GM18907 (cell line): Measurements from ENCODE around the gene VOPP1.

ENCODE experiments used
- ATAC-seq: cut with Tn5 transposase; IDR thresholded peaks from one replicate; pipeline ENCODE4 v1.9.1; 2021; ENCODE audit warnings: mild to moderate bottlenecking, moderate library complexity; ENCODE audit not compliant: unreplicated experiment

VOPP1 gene

GRCh38 chr7:55557666-55558188, 14.6 kb downstream of the VOPP1 start:
- peak; percentile 87 for ATAC-seq

GRCh38 chr7:55556492-55556891, 15.8 kb downstream of the VOPP1 start:
- ATAC-seq: no peak

- peak; percentile 26 for ATAC-seq
Measured at GRCh38 chr7:55556031-55556430, 16.3 kb downstream of the VOPP1 start.

GRCh38 chr7:55555160-55555559, 17.1 kb downstream of the VOPP1 start:
- ATAC-seq: no peak

- ATAC-seq: no peak
Measured at GRCh38 chr7:55554038-55554437, 18.3 kb downstream of the VOPP1 start.

- no peak for ATAC-seq
Measured at GRCh38 chr7:55553024-55553345, 19.3 kb downstream of the VOPP1 start.

- no peak for ATAC-seq
Measured at GRCh38 chr7:55552320-55553023, 19.8 kb downstream of the VOPP1 start.

GRCh38 chr7:55550841-55551537, 21.3 kb downstream of the VOPP1 start:
- no peak for ATAC-seq

GRCh38 chr7:55550010-55550663, 22.2 kb downstream of the VOPP1 start:
- ATAC-seq: no peak

GRCh38 chr7:55549457-55549856, 22.8 kb downstream of the VOPP1 start:
- ATAC-seq: peak; percentile 46

GRCh38 chr7:55548295-55548731, 24.0 kb downstream of the VOPP1 start:
- peak; percentile 66 for ATAC-seq

GRCh38 chr7:55546814-55547213, 25.5 kb downstream of the VOPP1 start:
- peak; percentile 50 for ATAC-seq

GRCh38 chr7:55545496-55545895, 26.8 kb downstream of the VOPP1 start:
- ATAC-seq: no peak

- no peak for ATAC-seq
Measured at GRCh38 chr7:55540226-55540858, 32.0 kb downstream of the VOPP1 start.

- ATAC-seq: no peak
Measured at GRCh38 chr7:55539380-55539779, 32.9 kb downstream of the VOPP1 start.

- no peak for ATAC-seq
Measured at GRCh38 chr7:55538538-55538937, 33.8 kb downstream of the VOPP1 start.

GRCh38 chr7:55537458-55537990, 34.8 kb downstream of the VOPP1 start:
- no peak for ATAC-seq

GRCh38 chr7:55536619-55537457, 35.5 kb downstream of the VOPP1 start:
- no peak for ATAC-seq

GRCh38 chr7:55535617-55536016, 36.7 kb downstream of the VOPP1 start:
- ATAC-seq: no peak

- ATAC-seq: peak; percentile 5
Measured at GRCh38 chr7:55534916-55535590, 37.2 kb downstream of the VOPP1 start.
